OCI-LY7 (cell line): Measurements from ENCODE around the gene POU4F1.

Source experiments
- EZH2phosphoT487 ChIP-seq: fragments of 200-600 bp; sonication (generic); IDR thresholded peaks from 2 replicates; pipeline ENCODE4 v1.6.1; 2018; ENCODE audit warnings: low read depth, borderline replicate concordance, mild to moderate bottlenecking, mixed run types, antibody characterized with exemption, low read length, moderate library complexity, mixed read lengths
- TF ChIP-seq, protein P1 (sequence below): fragments of 200-600 bp; sonication (generic); conservative IDR thresholded peaks from 2 replicates; pipeline ENCODE4 v1.5.1; 2014; ENCODE audit warnings: mild to moderate bottlenecking, antibody characterized with exemption, low read length, moderate library complexity, mixed read lengths

DNA sequence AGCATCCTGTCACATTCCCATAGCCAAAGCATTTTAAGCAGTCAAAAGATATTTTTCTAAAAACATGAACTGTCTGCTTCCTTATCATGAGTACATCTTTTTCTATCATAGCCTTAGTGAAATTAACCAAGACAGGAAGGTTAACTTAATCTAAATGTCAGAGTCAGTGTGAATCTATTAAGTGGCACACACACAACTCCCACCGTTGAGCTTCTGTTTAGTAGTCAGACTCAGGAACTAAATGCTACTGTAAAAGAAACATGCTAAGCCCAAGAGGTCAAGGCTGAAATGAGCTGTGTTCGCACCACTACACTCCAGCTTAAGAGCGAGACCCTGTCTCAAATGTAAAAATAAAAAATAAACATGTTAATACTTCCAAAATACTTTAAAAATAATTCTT lies 7.7 kb upstream of the POU4F1 start:
- TF ChIP-seq, protein P1, sequence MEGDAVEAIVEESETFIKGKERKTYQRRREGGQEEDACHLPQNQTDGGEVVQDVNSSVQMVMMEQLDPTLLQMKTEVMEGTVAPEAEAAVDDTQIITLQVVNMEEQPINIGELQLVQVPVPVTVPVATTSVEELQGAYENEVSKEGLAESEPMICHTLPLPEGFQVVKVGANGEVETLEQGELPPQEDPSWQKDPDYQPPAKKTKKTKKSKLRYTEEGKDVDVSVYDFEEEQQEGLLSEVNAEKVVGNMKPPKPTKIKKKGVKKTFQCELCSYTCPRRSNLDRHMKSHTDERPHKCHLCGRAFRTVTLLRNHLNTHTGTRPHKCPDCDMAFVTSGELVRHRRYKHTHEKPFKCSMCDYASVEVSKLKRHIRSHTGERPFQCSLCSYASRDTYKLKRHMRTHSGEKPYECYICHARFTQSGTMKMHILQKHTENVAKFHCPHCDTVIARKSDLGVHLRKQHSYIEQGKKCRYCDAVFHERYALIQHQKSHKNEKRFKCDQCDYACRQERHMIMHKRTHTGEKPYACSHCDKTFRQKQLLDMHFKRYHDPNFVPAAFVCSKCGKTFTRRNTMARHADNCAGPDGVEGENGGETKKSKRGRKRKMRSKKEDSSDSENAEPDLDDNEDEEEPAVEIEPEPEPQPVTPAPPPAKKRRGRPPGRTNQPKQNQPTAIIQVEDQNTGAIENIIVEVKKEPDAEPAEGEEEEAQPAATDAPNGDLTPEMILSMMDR: no peak
- no peak for TF ChIP-seq EZH2phosphoT487
